Measurements from ENCODE around the gene MRPL11.

The MRPL11 gene

DNA sequence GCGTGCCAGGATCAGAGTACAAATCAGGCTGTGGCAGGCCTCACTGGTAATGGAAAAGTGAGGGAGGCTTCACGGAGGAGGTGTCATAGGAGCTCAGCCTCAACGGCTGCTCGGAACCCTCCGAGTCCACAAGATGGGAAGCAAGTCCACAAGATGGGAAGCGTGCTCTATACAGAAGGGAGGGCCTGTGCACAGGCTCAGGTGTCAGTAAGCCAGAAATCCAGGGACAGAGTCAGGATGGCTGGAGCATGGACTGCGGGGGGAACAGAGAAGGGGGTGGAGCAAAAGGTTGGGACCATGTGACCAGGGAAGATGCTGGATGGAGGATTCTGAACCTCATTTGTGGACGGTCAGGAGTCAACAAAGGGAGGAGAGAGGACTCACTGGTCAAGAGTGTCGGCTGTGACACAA lies 38.2 kb upstream of the MRPL11 start:
- Histone ChIP-seq H3K4me3 (ENCODE audit: low read length) (no peak overlapping the region), H4K20me1 (ENCODE audit: insufficient read depth, low read length) (no peaks in the 10 kb centered on the region), H3K79me2 (ENCODE audit: low read length) (peaks cover 23% of the 10 kb centered on the region), H3K36me3 (replicated peaks; ENCODE audit: low read depth, low read length) (peaks cover 9% of the 10 kb centered on the region), H2AFZ (ENCODE audit: low read depth, low read length) (no peak overlapping the region), H3K9me3 (ENCODE audit: insufficient read depth, low read length) (no peaks in the 10 kb centered on the region), H3K9ac (ENCODE audit: low read length) (no peak overlapping the region), H3K27ac (ENCODE audit: low read length) (no peak overlapping the region), H3K27me3 (ENCODE audit: low read depth, low read length) (no peaks in the 10 kb centered on the region), H3K4me1 (ENCODE audit: low read length) (peaks cover 8% of the 10 kb centered on the region), H3K4me2 (ENCODE audit: low read length) (no peak overlapping the region)
- TF ChIP-seq EZH2phosphoT487 (IDR thresholded peaks at IDR 0.05; ENCODE audit: low read depth) = no peak
- TF ChIP-seq, protein P1, sequence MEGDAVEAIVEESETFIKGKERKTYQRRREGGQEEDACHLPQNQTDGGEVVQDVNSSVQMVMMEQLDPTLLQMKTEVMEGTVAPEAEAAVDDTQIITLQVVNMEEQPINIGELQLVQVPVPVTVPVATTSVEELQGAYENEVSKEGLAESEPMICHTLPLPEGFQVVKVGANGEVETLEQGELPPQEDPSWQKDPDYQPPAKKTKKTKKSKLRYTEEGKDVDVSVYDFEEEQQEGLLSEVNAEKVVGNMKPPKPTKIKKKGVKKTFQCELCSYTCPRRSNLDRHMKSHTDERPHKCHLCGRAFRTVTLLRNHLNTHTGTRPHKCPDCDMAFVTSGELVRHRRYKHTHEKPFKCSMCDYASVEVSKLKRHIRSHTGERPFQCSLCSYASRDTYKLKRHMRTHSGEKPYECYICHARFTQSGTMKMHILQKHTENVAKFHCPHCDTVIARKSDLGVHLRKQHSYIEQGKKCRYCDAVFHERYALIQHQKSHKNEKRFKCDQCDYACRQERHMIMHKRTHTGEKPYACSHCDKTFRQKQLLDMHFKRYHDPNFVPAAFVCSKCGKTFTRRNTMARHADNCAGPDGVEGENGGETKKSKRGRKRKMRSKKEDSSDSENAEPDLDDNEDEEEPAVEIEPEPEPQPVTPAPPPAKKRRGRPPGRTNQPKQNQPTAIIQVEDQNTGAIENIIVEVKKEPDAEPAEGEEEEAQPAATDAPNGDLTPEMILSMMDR (IDR thresholded peaks at IDR 0.05; ENCODE audit: low read depth, low read length) = no peak

DNA sequence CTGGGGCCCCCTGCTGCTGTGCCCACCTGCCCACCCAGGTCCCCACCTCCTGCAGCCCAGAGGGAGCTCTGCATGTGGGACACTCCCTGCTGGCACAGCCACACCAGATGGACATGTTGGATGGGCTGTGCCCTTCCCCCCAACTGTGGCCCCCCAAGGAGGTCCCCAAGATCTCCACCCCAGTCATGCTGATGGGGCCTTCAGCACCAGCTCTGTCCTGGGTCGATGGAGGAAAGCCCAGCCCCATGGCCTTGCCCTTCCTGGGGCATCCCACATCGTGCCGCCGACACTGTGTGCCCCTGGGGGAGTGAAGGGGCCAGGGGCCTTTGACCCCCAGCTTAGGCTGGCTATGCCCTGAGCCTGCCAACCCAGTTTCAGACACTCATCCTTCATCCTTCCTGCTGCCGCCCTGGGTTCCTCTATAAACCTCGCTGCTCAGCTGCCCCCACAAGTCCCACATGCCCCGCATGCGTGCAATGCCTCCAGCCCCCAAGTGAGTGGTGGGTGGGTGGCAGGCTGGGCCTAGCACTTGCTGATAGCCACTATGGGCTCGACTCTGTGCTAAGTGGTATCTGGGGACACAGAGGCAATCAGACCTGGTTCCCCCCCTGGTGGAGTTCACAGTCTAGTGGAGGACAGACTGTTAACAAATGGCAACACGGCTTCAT lies 37.7 kb upstream of the MRPL11 start:
- H3K27me3 ChIP-seq (ENCODE audit: low read depth, low read length) = no peaks in the 10 kb centered on the region
- no peak overlapping the region for H3K9ac ChIP-seq (ENCODE audit: low read length)
- H3K4me1 ChIP-seq (ENCODE audit: low read length) = peaks cover 8% of the 10 kb centered on the region
- H3K36me3 ChIP-seq (replicated peaks; ENCODE audit: low read depth, low read length) = peaks cover 9% of the 10 kb centered on the region
- no peaks in the 10 kb centered on the region for H3K9me3 ChIP-seq (ENCODE audit: insufficient read depth, low read length)
- no peaks in the 10 kb centered on the region for H4K20me1 ChIP-seq (ENCODE audit: insufficient read depth, low read length)
- H3K4me2 ChIP-seq (ENCODE audit: low read length) = no peak overlapping the region
- H3K27ac ChIP-seq (ENCODE audit: low read length) = no peak overlapping the region
- H3K4me3 ChIP-seq (ENCODE audit: low read length) = no peak overlapping the region
- H2AFZ ChIP-seq (ENCODE audit: low read depth, low read length) = no peak overlapping the region
- TF ChIP-seq, protein P1 (IDR thresholded peaks at IDR 0.05; ENCODE audit: low read depth, low read length) = no peak
- no peak for TF ChIP-seq EZH2phosphoT487 (IDR thresholded peaks at IDR 0.05; ENCODE audit: low read depth)
- peaks cover 21% of the 10 kb centered on the region for H3K79me2 ChIP-seq (ENCODE audit: low read length)

DNA sequence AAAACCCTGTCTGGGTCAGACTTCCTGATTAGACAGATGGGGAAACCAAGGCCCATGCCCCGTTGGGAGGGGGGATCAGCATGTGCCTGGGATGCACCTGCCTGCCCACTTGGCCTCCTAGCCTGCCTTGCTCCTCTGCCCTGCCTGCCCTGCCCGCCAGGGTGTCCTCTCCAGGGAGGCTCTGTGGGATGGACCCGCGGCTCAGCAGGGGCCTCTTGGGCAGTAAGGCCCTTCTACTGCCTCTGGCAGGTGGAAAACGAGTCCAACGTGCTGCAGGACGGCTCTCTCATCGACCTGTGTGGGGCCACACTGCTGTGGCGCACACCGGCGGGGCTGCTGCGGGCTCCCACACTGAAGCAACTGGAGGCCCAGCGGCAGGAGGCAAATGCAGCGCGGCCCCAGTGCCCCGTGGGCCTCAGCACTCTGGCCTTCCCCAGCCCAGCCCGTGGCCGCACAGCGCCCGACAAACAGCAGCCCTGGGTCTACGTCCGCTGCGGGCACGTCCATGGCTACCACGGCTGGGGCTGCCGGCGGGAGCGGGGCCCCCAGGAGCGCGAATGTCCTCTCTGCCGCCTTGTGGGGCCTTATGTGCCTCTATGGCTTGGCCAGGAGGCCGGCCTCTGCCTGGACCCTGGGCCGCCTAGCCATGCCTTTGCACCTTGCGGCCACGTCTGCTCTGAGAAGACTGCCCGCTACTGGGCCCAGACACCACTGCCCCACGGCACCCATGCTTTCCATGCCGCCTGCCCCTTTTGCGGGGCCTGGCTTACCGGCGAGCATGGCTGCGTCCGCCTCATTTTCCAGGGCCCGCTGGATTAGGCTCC lies 36.9 kb upstream of the MRPL11 start:
- H3K36me3 ChIP-seq (replicated peaks; ENCODE audit: low read depth, low read length) = peaks cover 9% of the 10 kb centered on the region
- no peak overlapping the region for H3K4me2 ChIP-seq (ENCODE audit: low read length)
- H3K9ac ChIP-seq (ENCODE audit: low read length) = no peak overlapping the region
- no peaks in the 10 kb centered on the region for H4K20me1 ChIP-seq (ENCODE audit: insufficient read depth, low read length)
- no peak overlapping the region for H3K4me3 ChIP-seq (ENCODE audit: low read length)
- H3K27ac ChIP-seq (ENCODE audit: low read length) = no peak overlapping the region
- TF ChIP-seq, protein P1 (IDR thresholded peaks at IDR 0.05; ENCODE audit: low read depth, low read length) = no peak
- no peak for TF ChIP-seq EZH2phosphoT487 (IDR thresholded peaks at IDR 0.05; ENCODE audit: low read depth)
- H2AFZ ChIP-seq (ENCODE audit: low read depth, low read length) = no peak overlapping the region
- H3K27me3 ChIP-seq (ENCODE audit: low read depth, low read length) = no peaks in the 10 kb centered on the region
- 0 out of 2 replicates have a peak, but pooled peaks cover 2% of the 10 kb centered on the region for H3K4me1 ChIP-seq (ENCODE audit: low read length)
- no peaks in the 10 kb centered on the region for H3K9me3 ChIP-seq (ENCODE audit: insufficient read depth, low read length)
- H3K79me2 ChIP-seq (ENCODE audit: low read length) = peaks cover 14% of the 10 kb centered on the region
